Lower leg skin (tissue), 3 donors: Measurements from ENCODE around the gene SORBS2.

Experiments
- CTCF ChIP-seq, 3 donors: fragments of 450-650 bp; IDR thresholded peaks; one replicate each; pipeline ENCODE4 v1.5.1; 2016; ENCODE audit warnings: antibody characterized with exemption in 3 of 3, mild to moderate bottlenecking in 3 of 3, moderate library complexity in 2 of 3
- POLR2A ChIP-seq, 2 donors: fragments of 450-650 bp; IDR thresholded peaks; one replicate each; pipeline ENCODE4 v1.6.1; 2016 to 2017; ENCODE audit warnings: antibody characterized with exemption in 2 of 2, mild to moderate bottlenecking in 1 of 2, moderate library complexity in 1 of 2

GRCh38 chr4:185671496-185671895 lies 140.5 kb downstream of the SORBS2 start:
- no peak for TF ChIP-seq CTCF (IDR thresholded peaks at IDR 0.05)
- TF ChIP-seq POLR2A (IDR thresholded peaks at IDR 0.05), result no peak
